A673 (cell line): ENCODE measurements around the gene SOBP. TPM values are rescaled to one million over a fixed set of nuclear protein-coding genes. Genes with fewer than 3 reads are reported as not detected.
"Not testable (repeated sequence)": the region's sequence is repeated elsewhere in the genome, so short reads cannot be mapped to it uniquely, and the experiment has no call there.

Experiments
- BruUV-seq: library from RNA; stranded (reverse); fragments of 400-500 nt; replicated peaks from 2 replicates; lab custom pipeline; 2021; lab: Mats Ljungman, UMichigan
- CTCF ChIA-PET: fragments of 300-600 bp; sonication (Branson Sonifier 250); formaldehyde crosslinking; loops from one replicate; lab custom pipeline; 2022; ENCODE audit warnings: antibody characterized with exemption; lab: Charles Lee
- POLR2A ChIA-PET: fragments of 300-600 bp; sonication (Branson Sonifier 250); formaldehyde crosslinking; loops from one replicate; lab custom pipeline; 2022; ENCODE audit warnings: antibody characterized with exemption; ENCODE audit not compliant: low non-redundant PET; lab: Charles Lee
- DNase-seq: peaks from one replicate; pipeline ENCODE4 v3.0.0-alpha.2; 2015; ENCODE audit warnings: low spot score
- H3K27ac ChIP-seq: fragments of 200-600 bp; sonication (generic); 2 replicates; pipeline ENCODE4 v1.5.1; 2016; ENCODE audit warnings: mixed run types, low read depth, mild to moderate bottlenecking, mixed read lengths, antibody characterized with exemption, low read length; ENCODE audit not compliant: poor library complexity, severe bottlenecking
- H3K27me3 ChIP-seq: fragments of 200-600 bp; sonication (generic); replicated peaks from 2 replicates; pipeline ENCODE4 v1.6.1; 2017; ENCODE audit warnings: mixed run types, low read depth, mild to moderate bottlenecking, mixed read lengths, antibody characterized with exemption, low read length; ENCODE audit not compliant: insufficient read depth, poor library complexity
- H3K36me3 ChIP-seq: fragments of 200-600 bp; sonication (generic); 2 replicates; pipeline ENCODE4 v1.6.1; 2016; ENCODE audit warnings: mixed run types, mild to moderate bottlenecking, mixed read lengths, antibody characterized with exemption, low read length; ENCODE audit not compliant: insufficient read depth, poor library complexity, severe bottlenecking
- H3K4me1 ChIP-seq: fragments of 200-600 bp; sonication (generic); 2 replicates; pipeline ENCODE4 v1.6.1; 2017; ENCODE audit warnings: mixed run types, mild to moderate bottlenecking, mixed read lengths, antibody characterized with exemption, low read length; ENCODE audit not compliant: insufficient read depth, poor library complexity, severe bottlenecking
- H3K4me3 ChIP-seq: fragments of 200-600 bp; sonication (generic); 2 replicates; pipeline ENCODE4 v1.5.1; 2016; ENCODE audit warnings: low read depth, mixed run types, mild to moderate bottlenecking, mixed read lengths, low read length; ENCODE audit not compliant: poor library complexity, severe bottlenecking
- H3K9me3 ChIP-seq: fragments of 200-600 bp; sonication (generic); 2 replicates; pipeline ENCODE4 v1.6.1; 2016; ENCODE audit warnings: mixed run types, low read depth, mild to moderate bottlenecking, mixed read lengths, antibody characterized with exemption, low read length; ENCODE audit not compliant: poor library complexity, severe bottlenecking
- CTCF ChIP-seq: fragments of 300-800, 200-600 bp; sonication (generic); conservative IDR thresholded peaks from 2 replicates; pipeline ENCODE4 v1.5.1; 2017; ENCODE audit warnings: low read depth, mild to moderate bottlenecking, antibody characterized with exemption, low read length, moderate library complexity, mixed read lengths
- EZH2 ChIP-seq: fragments of 200-600 bp; sonication (generic); IDR thresholded peaks from 2 replicates; pipeline ENCODE4 v1.6.1; 2017; ENCODE audit warnings: borderline replicate concordance, low read depth, mild to moderate bottlenecking, mixed read lengths, antibody characterized with exemption, low read length; ENCODE audit not compliant: poor library complexity, severe bottlenecking
- intact Hi-C: fragments of 100-400 bp; cut with micrococcal nuclease; formaldehyde crosslinking; loops from one replicate; pipeline ENCODE4 v1.10.0; 2022; ENCODE audit not compliant: unreplicated experiment
- total RNA-seq: library from RNA; stranded (reverse); gene quantifications from 2 replicates; pipeline ENCODE4 v1.2.3, GENCODE V29; 2021

Gene SOBP
- total RNA-seq, 1 experiment from 2014 or later = 3.3 TPM

DNA sequence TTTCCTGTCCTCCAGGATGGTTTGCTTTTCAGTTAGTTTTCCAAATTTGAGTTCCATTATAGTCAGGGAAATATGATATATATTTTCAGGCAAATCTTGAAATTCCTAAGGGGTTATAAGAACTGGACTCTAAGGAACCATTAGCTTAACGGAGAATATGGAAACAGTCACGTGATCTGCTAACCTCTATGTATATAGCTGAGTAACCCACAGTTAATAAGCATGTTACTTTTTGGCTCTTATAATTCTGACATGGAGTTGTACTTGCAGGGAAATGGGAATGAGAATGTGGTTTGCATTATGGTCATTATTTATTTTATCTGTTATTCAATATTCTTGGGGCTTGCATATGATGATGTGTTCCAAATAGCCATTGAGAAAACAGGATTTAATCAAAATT is 23.3 kb downstream of the SOBP start:
- Histone ChIP-seq H3K4me3 (no peak overlapping the region), H3K27ac (no peak overlapping the region), H3K4me1 (no peaks in the 10 kb centered on the region), H3K36me3 (no peaks in the 10 kb centered on the region), H3K27me3 (no peaks in the 10 kb centered on the region), H3K9me3 (peaks cover 9% of the 10 kb centered on the region)
- TF ChIP-seq CTCF = no peak
- POLR2A ChIA-PET = no interaction called here
- CTCF ChIA-PET = no interaction called here
- intact Hi-C loops = no loop called here
- BruUV-seq = no TSS peak
- DNase-seq = no peak

DNA sequence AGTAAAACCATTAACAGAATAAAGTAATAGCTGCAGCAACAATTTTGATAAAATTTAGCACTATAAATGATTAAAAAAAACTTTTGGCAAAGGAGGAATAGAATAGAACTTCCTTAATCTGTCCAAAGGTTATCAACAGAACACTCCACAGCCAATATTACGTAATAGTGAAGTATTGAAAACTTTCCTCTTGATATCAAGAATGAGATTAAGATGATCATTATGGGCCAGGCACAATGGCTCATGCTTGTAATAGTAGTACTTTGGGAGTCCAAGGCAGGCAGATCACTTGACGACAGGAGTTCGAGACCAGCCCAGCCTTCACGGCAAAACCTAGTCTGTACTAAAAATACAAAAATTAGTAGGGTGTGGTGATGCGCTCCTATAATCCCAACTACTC is 26.0 kb downstream of the SOBP start:
- BruUV-seq = no TSS peak
- no peak for DNase-seq
- Histone ChIP-seq H3K27ac (no peak overlapping the region), H3K4me1 (no peaks in the 10 kb centered on the region), H3K36me3 (no peaks in the 10 kb centered on the region), H3K9me3 (peaks cover 9% of the 10 kb centered on the region), H3K27me3 (no peaks in the 10 kb centered on the region), H3K4me3 (no peak overlapping the region)
- ChIA-PET CTCF (no interaction called here), POLR2A (no interaction called here)
- TF ChIP-seq CTCF = no peak
- no peak for TF ChIP-seq EZH2
- intact Hi-C loops = no loop called here

- Histone ChIP-seq H3K27me3 (no peaks in the 10 kb centered on the region), H3K9me3 (peaks cover 9% of the 10 kb centered on the region), H3K27ac (no peak overlapping the region), H3K4me1 (no peaks in the 10 kb centered on the region), H3K4me3 (no peak overlapping the region), H3K36me3 (no peaks in the 10 kb centered on the region)
- intact Hi-C loops = no loop called here
- no peak for DNase-seq
- POLR2A ChIA-PET = no interaction called here
- CTCF ChIA-PET = no interaction called here
- no peak for TF ChIP-seq EZH2
- no peak for TF ChIP-seq CTCF
- no TSS peak for BruUV-seq
These were observed 27.4 kb downstream of the SOBP start for GRCh38 chr6:107517274-107517673.

GRCh38 chr6:107519224-107519623 is 29.3 kb downstream of the SOBP start:
- H3K4me3 ChIP-seq, H3K36me3 ChIP-seq, CTCF ChIA-PET, intact Hi-C loops, H3K27ac ChIP-seq, H3K27me3 ChIP-seq, H3K4me1 ChIP-seq, POLR2A ChIA-PET, DNase-seq, BruUV-seq, H3K9me3 ChIP-seq: not testable (repeated sequence)

DNA sequence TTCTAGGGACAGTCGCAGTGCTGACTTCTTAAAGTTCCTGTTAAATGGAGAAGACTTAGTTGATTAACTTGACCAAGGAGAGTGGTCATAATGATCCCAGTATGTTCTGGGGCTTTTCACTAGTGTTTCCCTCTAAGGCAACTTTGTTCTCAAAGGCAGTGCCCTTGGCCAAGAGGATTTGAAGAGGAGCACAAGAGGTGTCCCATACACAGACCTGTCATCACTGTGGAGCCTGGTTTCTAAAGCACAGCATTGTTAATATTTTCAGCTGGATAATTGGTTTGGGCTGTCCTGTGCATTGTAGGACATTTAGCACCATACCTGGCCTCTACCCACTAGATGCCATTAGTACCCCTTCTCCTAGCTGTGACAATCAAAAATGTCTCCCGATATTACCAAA is 30.8 kb downstream of the SOBP start:
- CTCF ChIA-PET, H3K27ac ChIP-seq, intact Hi-C loops, DNase-seq, H3K9me3 ChIP-seq, H3K27me3 ChIP-seq, H3K4me1 ChIP-seq, BruUV-seq, POLR2A ChIA-PET, H3K36me3 ChIP-seq, H3K4me3 ChIP-seq: not testable (repeated sequence)
